Stimulated activated CD4-positive, alpha-beta T cell treated with anti-CD3 and anti-CD28 coated beads, Interleukin-1b, Interleukin-23, amount 100 ng/mL, for 48 hours (primary cell): ENCODE measurements around the gene ATAD3C.
"Not testable (repeated sequence)": the region's sequence is repeated elsewhere in the genome, so short reads cannot be mapped to it uniquely, and the experiment has no call there.

Experiments used
- DNase-seq: peaks from one replicate; pipeline ENCODE4 v3.0.0-alpha.2; 2020

The ATAD3C gene

DNA sequence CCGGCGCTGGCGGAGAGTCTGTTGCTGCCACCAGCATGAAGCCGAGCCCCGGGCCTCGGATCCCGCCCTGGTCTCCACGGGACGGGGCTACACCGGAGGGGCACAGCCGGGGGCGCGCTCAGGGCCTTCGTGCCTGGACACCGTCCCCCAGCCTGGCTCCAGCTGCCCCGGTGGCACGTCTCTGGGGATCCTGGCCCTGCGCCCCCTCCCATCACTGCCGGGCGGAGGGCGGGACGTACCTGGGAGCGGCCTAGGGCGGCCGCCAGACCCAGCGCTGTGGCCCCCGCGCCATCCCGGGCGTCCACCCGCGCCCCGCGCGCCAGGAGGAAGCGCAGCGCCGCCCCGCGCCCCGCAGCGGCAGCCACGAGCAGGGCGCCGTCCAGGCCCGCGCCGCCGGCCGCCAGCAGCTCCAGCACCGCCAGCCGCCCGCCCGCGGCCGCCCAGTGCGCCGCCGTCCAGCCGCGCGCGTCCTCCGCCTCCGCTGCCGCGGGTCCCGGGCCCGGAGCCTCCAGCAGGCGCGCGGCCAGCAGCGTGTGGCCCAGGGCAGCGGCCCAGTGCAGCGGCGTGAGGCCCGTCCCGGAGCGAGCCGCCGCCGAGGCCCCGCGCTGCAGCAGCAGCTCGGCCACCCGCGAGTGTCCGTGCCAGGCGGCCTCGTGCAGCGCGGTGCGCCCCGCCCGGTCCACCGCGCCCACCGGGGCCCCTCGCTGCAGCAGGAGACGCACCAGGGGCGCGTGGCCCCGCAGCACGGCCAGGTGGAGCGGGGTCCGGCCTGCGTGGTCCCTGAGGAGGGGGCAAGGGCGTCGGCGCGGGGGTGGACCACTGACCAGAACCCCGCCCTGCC is 29.5 kb upstream of the ATAD3C start:
- DNase-seq, result no peak

DNA sequence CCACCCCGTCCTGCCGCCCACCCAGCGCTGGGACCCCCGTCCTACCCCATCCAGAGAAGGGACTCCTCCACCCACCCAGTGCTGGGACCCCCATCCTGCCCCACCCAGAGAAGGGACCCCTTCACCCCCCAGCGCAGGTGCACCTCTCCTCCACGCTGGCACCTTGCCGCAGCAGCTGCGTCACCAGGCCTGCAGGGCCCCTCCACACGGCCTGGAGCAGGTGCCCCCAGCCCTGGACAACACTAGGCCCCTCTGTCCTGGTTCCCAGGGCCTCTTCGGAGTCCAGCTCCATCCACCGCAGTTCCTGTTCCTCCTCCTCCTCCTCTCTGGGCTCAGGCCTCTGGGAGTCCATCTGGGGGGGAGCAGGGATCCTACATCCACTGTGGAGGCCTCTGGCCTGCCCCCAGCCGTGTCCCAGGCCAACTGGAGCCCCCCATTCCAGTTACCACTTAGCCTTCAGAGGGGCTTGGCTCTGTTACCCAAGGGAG is 28.8 kb upstream of the ATAD3C start:
- DNase-seq, result no peak

DNA sequence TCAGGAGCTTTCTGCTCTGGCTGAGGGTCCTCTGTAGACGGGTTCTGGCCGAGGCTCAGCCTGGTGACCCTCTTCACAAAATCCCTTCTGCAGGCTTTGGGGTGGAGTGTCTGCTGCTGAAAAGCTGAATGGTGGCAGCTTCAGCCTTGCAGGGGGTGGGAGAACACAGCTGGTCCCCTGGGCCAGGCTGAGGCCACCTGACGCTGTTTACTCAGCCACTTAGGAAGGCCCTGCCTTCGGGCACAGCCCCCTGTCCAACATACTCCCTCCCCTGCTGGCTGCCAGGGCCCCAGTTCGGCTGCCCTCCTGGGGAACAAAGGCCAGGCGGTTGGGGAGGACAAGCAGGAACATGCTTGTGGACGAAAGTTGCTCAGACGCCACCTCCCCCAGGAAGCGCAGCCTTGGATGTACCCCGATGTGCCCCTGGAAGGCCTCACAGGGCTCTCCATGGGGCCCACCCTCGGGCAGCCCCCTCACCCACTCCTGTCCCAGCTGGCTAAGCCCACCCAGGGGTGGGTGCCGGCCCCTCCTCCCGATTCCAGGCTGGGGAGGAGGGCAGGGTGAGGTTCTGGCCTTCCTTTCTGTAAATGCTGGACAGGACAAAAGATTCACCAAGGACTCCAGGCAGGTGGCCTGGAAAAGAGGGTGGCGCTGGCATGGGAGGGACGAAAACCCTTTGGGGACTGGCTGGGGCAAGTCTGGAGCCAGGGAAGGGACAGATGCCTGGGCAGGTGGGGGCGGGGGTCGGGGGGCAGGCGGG is 28.2 kb upstream of the ATAD3C start, which contains the start of gene ANKRD65:
Gene ANKRD65, minus strand, starts transcription at position 130 of the 760 bp plus-strand sequence. CDS start 271 bp downstream, outside the sequence.
- no peak for DNase-seq

DNA sequence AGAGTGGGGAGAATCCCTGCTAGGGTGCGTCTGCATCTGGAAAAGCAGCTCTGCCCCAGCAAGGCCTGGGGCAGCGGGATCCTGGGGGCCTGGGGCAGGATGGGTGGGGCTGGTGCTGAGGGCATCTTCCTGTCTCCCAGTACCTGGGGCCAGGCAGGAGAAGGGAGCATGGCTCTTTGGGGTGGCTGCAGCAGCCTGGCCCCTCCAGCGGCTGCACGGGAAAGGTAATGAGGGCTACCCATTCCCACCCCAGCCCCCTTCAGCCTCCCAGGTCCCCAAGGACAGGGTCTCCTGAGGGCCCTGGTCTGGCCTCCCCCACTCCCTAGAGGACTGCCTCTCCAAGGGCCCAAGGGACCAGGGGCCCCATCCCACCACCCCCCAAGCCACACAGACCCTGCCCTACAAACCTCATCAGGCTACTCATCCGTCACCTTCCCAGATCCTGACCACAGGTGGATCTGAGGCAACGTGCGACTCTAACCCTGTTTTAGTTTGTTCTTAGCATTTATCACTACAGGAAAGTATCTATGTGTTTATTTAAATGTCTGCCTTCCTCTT is 27.5 kb upstream of the ATAD3C start:
- no peak for DNase-seq

DNA sequence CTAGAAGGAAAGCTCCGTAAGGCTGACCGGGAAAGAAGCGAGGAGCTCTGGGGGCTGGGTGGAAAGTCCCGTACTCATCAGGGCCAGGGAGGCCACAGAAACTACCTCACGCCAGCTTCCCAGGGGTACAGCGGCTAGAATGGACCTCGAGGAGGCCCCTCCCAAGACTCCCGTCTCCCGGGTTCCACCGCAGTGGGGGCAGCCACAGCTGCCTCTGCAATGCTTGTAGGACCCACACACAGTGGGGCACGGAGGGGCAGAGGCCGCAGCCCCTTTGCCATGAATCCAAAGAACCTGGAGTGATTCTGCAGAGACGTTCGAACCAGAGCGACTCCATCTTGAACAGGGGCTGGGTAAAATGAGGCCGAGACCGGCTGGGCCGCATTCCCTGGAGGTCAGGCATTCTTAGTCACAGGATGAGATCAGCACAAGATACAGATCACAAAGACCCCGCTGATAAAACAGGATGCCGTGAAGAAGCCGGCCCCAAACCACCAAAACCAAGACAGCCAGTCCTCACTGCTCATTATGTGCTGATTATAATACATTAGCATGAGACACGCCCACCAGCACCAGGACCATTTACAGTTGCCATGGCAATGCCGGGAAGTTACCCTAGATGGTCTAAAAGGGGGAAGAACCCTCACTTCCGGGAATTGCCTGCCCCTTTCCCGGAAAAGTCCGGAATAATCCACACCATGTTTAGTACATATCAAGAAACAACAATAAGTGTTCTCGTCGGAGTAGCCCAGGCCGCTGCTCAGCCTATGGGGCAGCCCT is 26.8 kb upstream of the ATAD3C start:
- no peak for DNase-seq

DNA sequence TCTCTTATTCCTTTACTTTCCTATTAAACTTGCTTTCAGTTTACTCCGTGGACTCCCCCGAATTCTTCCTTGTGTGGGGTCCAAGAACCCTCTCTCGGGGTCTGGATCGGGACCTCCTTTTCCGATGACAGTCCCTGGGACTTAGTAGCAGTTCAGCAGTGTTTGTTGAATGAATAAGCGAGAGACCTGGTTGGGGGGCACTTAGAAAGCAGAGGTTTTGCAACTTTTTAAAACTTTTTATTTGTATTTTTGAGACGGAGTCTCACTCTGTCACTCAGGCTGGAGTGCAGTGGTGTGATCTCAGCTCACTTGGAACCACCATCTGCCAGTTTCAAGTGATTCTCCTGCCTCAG is 26.3 kb upstream of the ATAD3C start:
- no peak for DNase-seq

DNA sequence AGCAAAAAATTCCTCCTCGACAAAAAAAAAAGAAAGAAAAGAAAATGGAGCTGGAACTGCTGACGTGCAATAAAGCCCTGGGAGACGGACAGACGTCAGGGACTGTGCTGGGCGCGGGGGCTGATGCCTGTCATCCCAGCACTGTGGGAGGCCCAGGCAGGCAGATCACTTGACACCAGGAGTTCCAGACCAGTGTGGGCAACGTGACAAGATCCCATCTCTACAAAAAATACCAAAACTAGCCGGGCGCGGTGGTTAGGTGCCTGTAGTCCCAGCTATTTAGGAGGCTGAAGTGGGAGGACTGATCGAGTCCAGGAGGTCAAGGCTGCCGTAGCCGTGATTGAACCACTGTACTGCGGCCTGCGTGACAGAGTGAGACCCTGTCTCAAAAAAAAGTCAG is 24.8 kb upstream of the ATAD3C start:
- DNase-seq, result no peak

DNA sequence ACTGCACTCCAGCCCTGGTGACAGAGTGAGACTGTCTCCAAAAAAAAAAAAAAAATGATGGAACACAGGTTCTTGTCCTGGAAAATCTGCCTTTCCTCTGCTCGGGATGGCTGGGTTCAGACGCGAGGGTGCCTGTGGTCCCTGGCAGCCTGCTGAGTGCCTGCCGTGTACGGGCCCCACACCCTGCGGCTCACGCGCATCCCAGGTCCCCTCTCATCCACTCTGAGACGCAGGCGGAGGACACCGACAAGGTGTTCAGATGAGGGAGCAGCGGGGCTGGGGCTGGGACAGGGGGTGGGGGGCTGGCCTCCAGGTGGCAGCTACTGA is 24.1 kb upstream of the ATAD3C start:
- no peak for DNase-seq

DNA sequence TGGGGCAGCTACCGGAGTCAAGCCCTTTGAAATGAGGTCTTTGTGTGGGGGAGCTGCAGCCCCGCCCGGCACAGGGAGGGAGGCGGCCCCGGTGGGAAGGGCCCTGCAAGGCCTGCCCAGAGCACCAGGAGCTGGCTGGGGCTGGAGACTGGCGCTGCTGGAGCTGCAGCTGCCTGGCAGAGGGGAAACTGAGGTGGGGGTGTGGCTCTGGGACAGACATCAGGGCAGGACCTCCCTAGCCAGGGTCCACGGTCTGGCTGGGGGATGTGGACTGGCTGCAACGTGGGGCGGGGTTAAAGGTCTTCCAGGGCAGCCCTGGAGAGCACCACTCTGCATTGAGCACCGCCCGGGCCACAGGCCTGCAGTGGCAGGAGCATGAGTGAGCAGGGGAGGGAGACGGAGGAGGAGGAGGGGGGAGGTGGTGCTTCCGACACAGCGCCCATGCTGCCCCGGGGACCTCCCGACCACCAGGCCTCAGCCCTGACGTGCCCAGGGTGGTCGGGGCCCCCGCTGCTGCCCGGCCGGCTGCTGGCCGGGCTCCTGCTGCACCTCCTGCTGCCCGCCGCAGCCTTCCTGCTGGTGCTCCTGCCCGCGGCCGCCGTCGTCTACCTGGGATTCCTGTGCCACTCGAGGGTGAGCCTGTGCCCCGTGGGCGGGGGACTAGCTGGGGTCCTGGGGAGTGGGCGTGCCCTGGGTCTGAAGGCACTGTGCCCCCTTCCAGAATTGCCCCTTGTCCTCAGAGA is 23.6 kb upstream of the ATAD3C start:
- no peak for DNase-seq

DNA sequence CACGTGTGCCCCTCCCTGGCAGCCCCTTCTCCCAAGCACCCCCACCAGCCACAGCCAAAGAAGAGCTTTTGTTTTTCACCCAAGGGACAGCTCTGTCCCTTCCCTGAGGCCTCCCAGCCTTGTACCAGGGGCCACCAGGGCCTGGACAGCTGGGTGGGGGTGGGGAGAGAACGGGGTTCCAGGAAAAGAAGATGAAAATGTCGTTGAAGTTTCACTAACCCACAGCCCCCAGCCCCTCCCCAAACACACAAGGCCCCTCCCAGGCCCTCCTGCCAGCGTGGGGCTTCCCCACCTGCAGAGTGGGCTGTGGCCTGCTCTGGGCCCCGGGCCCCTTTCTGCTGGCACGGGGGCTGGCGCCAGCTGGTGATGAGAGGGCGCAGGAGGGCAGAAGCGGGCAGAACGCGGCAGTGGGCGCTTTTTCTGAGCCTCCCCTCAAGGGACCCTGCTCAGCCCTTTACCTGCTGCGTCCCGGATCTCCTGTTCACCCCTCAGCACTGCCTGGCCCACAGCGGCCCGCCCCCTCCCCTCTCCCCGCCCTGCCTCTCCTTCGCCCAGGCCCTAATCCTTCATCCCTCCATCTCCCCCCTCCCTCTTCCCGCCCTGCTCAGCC is 22.9 kb upstream of the ATAD3C start:
- DNase-seq, result no peak

DNA sequence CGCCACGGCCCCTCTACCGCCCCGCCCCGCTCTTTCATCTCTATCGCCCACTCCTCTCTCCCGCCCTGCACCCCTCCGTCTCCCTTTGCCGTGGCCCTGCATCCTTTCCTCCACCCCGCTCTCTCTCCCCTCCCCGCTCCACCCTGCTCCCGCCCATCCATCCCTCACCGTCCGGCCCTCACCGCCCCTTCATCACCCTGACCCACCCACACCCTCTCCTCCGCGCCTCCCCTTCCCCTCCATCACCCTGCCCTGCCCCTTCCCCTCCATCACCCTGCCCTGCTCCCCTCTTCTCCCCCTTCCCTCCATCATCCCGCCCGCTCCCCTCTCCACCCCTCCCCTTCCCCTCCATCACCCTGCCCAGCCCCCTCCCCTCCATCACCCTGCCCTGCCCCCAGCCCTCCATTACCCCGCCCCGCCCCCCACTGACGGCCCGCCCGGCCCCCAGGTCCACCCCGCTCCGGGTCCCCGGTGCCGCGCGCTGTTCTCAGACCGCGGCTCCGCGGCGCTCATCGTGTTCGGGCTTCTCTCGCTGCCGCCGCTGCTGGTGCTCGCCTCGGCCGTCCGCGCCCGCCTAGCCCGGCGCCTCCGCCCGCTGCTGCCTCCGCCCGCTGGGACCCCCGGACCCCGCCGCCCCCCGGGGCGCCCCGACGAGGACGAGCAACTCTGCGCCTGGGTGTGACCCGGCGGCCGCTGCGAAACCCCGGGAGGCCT is 22.2 kb upstream of the ATAD3C start:
- DNase-seq, result no peak

DNA sequence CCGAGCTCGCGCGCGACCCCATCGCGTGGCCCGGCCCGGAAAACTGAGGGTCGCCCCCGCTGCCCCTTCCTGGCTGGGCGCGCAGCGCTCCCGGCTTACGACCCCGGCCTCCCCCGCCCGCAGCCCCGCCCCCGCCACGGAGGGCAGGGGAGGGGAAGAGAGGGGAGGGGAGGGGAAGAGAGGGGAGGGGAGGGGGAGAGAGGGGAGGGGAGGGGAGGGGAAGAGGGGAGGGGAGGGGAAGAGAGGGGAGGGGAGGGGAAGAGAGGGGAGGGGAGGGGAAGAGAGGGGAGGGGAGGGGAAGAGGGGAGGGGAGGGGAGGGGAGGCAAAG is 21.7 kb upstream of the ATAD3C start:
- no peak for DNase-seq

DNA sequence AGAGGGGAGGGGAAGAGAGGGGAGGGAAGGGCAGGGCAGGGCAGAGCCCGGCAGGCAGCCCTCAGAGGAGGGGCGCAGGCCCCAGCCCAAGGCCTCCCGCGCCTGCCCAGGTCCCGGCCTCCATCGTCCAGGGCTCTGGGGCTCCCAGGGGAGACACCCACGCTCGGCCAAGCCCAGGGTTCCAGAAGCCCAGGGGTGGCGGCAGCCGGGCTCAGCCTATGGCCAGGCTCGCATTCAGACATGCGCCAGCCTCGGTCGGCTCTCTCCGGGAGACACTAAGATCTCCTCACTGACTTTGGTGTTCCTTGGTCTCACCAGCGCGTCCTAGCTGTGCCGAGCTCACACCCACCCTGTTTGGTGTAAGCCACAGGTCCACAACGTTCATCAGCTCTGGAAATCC is 21.3 kb upstream of the ATAD3C start:
- no peak for DNase-seq

DNA sequence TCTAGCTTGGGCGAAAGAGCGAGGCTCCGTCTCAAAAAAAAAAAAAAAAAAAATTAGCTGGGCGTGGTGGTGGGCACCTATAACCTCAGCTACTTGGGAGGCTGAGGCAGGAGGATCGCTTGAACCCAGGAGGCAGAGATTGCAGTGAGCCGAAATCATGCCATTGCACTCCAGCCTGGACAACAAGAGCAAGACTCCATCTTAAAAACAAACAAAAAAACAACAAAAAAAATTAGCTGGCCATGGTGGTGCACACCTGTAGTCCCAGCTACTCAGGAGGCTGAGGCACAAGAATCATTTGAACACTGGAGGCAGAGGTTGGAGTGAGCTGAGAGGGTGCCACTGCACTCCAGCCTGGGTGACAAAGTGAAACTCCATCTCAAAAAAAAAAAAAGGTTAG is 20.5 kb upstream of the ATAD3C start:
- not testable (repeated sequence) for DNase-seq

DNA sequence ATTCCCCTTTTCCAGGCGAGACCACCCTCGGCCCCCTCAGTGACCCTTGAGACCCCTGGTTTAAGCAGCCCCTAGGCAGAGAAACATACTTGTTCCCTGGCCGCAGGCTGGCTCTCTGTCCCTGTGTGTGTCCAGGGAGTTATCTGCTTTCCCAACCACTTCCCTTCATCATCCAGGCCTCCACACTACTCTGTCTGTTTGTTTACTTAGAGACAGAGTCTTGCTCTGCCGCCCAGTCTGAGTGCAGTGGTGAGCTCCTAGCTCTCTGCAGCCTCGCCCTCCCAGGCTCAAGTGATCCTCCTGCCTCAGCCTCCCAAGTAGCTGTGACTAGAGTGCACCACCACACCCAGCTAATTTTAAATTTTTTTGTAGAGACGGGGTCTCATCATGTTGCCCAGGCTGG is 19.8 kb upstream of the ATAD3C start:
- DNase-seq, result no peak

DNA sequence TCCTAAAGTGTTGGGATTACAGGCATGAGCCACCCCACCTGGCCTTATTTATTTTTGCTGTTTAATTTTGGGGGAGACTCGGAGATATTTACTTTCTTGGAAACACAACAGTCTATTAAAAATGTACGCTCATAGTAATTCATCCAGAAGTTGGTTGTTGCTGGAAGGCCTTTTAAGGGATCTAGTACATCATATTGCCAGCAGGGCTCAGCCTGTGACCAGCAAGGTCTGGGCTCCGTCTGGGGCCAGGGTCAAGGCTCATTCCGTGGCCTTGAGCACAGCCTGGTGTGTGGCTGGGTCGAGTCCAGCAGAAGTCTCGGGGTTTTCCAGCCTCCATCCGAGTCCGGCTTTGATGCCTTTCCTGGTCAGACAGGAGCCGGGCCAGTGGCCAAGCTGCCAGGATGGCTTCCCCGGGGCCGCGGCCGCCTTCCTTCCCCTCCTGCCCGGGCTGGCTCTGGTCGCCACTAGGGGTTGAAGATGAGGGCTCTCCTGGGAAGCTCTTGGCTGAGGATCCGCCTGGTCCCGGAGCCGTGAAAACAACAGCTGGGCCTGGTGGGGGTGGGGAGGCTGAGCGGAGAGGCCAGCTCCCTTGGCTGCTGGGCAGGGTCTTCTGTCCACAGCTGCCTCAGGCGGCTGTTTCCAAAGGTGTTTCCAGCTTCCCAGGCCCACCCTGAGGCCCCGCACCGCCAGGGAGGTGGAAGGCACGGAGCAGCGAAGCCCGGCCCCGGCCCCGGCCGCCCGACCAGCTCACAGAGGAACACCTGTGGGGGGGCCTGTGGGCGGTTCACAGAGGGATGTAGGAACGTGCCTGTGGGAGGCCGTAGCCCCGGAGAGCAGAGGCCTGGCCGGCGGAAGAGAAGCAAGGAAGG is 19.1 kb upstream of the ATAD3C start:
- DNase-seq, result no peak

DNA sequence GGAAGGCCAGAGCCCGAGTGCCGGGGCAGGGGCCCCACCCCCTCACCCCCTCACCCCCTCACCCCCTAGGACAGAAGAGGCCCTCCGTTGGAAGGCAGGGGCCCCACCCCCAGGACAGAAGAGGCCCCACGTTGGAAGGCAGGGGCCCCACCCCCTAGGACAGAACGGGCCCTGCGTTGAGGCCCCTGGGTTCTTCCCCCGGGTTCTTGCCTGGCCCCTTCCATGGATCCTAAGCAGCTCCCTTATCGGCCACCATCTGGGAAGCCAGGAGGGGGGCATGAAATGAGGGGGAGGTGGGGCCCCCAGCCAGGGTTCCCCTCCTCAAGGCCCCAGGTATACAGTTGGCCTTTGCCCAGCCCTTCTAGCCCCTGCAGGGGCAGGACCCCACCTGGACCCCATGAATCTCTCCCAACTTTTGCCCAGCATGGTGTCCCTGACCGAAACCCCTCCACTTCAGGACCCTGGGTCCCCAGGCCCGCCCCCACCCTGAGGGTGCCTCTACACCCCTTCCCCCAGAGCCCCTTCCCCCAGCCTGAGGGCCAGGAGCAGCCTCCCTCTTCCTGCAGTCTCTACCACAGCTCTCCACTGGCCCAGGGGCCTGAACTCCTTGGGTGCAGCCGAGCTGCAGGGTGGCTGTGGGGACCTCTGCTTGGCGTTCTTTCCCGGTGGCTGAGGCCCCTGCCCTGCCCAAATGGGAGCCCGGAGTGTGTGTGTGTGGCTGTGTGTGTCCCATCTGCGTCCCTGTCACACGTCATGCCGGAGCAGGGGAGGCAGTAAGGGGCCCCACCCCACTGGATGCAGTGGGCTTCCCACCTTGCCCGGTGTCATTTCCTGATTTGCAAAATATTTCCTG is 18.3 kb upstream of the ATAD3C start:
- no peak for DNase-seq

DNA sequence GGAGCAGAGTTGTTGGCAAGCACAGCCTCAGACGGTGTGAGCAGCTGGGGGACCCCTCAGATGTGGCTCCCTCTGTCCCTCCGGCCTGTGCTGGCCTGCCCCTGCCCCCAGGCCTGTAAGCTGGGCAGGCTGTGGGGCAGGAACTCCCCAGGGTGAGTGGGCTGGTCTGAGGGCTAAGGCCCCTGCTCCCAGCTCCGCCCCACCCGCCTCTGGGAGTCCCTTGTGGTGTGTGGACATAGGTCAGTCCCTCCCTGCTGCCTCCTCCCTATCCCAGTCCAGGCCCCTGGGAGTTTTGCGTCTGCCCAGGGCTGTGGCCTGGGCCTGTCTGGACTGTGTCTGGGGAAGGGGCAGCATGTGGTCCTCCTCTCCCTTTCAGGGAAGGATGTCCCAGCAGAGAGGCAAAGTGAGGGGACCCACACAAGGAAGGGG is 17.6 kb upstream of the ATAD3C start:
- DNase-seq, result no peak

DNA sequence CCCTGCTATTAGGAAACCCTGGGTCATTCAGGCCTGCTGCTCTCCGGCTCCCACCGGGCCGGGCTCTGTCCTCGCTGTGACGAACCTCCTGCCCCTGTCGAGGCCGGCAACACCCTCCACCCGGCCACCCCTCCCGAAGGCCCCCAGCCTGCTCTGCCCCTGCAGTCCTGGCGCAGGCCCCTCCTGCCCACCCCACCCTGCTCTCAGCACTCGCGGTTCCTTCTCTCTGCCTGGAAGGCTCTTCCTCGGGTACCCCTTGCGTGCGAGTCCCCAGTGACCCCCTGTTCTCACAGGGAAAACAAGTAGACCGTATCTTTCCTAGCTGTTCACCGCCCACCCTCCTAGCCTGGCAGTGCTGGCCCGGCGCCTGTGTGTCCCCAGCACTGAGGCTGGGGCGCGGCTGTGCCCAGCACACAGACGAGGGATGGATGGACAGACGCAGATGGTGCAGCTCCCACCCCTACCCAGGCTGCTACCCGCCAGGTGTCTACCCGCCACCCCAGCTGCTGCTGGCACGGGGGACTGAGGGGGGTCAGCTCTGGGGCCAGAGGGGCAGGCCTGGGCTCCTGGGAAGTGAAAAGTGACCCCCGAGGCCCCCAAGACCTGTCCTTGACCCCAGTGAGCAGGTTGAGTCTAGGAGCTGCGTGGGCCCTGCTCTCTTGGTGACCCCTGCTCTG is 17.1 kb upstream of the ATAD3C start:
- DNase-seq, result no peak
